HPDE6-E6E7 (cell line): ENCODE measurements around the gene CCDC112.
"Not testable (repeated sequence)": the region's sequence is repeated elsewhere in the genome, so short reads cannot be mapped to it uniquely, and the experiment has no call there.

ENCODE experiments used
- DNase-seq: peaks from one replicate; pipeline ENCODE4 v3.0.0; 2011; ENCODE audit warnings: missing footprints; ENCODE audit errors: extremely low spot score

Gene CCDC112

GRCh38 chr5:115262321-115263077 lies 34.0 kb downstream of the CCDC112 start, which contains the start of gene PGGT1B:
Gene PGGT1B (minus strand): TSS chr5:115262877. CDS start chr5:115262851, 26 bp downstream.
- DNase-seq: no peak

GRCh38 chr5:115262011-115262320 lies 34.5 kb downstream of the CCDC112 start:
- no peak for DNase-seq

- DNase-seq: no peak
Measured at GRCh38 chr5:115260248-115260647, 36.2 kb downstream of the CCDC112 start.

GRCh38 chr5:115257981-115258380 lies 38.5 kb downstream of the CCDC112 start:
- no peak for DNase-seq

GRCh38 chr5:115249379-115249778 lies 47.1 kb downstream of the CCDC112 start:
- not testable (repeated sequence) for DNase-seq

GRCh38 chr5:115246361-115246991 lies 50.0 kb downstream of the CCDC112 start:
- DNase-seq: no peak

GRCh38 chr5:115243412-115243811 lies 53.0 kb downstream of the CCDC112 start:
- no peak for DNase-seq

GRCh38 chr5:115241881-115242642 lies 54.4 kb downstream of the CCDC112 start:
- DNase-seq: no peak

GRCh38 chr5:115237066-115237465 lies 59.4 kb downstream of the CCDC112 start:
- no peak for DNase-seq

- DNase-seq: no peak
Measured at GRCh38 chr5:115236599-115236998, 59.9 kb downstream of the CCDC112 start.

- DNase-seq: no peak
Measured at GRCh38 chr5:115231598-115231997, 64.9 kb downstream of the CCDC112 start.

GRCh38 chr5:115229606-115230005 lies 66.8 kb downstream of the CCDC112 start:
- DNase-seq: no peak

- DNase-seq: no peak
Measured at GRCh38 chr5:115227281-115227680, 69.2 kb downstream of the CCDC112 start.
